KMS-11 (cell line): ENCODE measurements around the gene CTCFL.

Experiments
- H2AFZ ChIP-seq: fragments of 200-600 bp; sonication (generic); 2 replicates; pipeline ENCODE4 v1.6.1; 2016; ENCODE audit warnings: antibody characterized with exemption, mixed run types, low read depth
- H3K27ac ChIP-seq: fragments of 200-600 bp; sonication (generic); 2 replicates; pipeline ENCODE4 v1.6.1; 2016; ENCODE audit warnings: mild to moderate bottlenecking, mixed run types
- H3K27me3 ChIP-seq: fragments of 200-600 bp; sonication (generic); 2 replicates; pipeline ENCODE4 v1.6.1; 2017; ENCODE audit warnings: mild to moderate bottlenecking, low read depth, mixed run types, moderate library complexity; ENCODE audit not compliant: insufficient read depth
- H3K36me3 ChIP-seq: fragments of 200-600 bp; sonication (generic); 2 replicates; pipeline ENCODE4 v1.6.1; 2017; ENCODE audit warnings: mild to moderate bottlenecking, mixed run types; ENCODE audit not compliant: insufficient read depth
- H3K4me1 ChIP-seq: fragments of 200-600 bp; sonication (generic); 2 replicates; pipeline ENCODE4 v1.6.1; 2016; ENCODE audit warnings: mild to moderate bottlenecking, low read depth, mixed run types; ENCODE audit not compliant: poor library complexity, severe bottlenecking
- H3K4me2 ChIP-seq: fragments of 200-600 bp; sonication (generic); 2 replicates; pipeline ENCODE4 v1.7.0; 2016; ENCODE audit warnings: mild to moderate bottlenecking, mixed run types
- H3K4me3 ChIP-seq: fragments of 200-600 bp; sonication (generic); IDR thresholded peaks from 2 replicates; pipeline ENCODE4 v1.6.1; 2017; ENCODE audit warnings: low read depth, low read length, mixed read lengths; ENCODE audit not compliant: insufficient read depth
- H3K79me2 ChIP-seq: fragments of 200-600 bp; sonication (generic); 2 replicates; pipeline ENCODE4 v1.6.1; 2016; ENCODE audit warnings: low read depth, mixed run types; ENCODE audit not compliant: insufficient read depth
- H3K9ac ChIP-seq: fragments of 200-600 bp; sonication (generic); 2 replicates; pipeline ENCODE4 v1.6.1; 2016; ENCODE audit warnings: mild to moderate bottlenecking, mixed run types
- H4K20me1 ChIP-seq: fragments of 200-600 bp; sonication (generic); 2 replicates; pipeline ENCODE4 v1.6.1; 2016; ENCODE audit warnings: mild to moderate bottlenecking, mixed run types; ENCODE audit not compliant: insufficient read depth
- CTCF ChIP-seq: fragments of 200-600 bp; sonication (generic); conservative IDR thresholded peaks from 2 replicates; pipeline ENCODE4 v1.6.1; 2017; ENCODE audit warnings: low read depth, mild to moderate bottlenecking, antibody characterized with exemption, low read length, moderate library complexity, mixed read lengths

Gene CTCFL

DNA sequence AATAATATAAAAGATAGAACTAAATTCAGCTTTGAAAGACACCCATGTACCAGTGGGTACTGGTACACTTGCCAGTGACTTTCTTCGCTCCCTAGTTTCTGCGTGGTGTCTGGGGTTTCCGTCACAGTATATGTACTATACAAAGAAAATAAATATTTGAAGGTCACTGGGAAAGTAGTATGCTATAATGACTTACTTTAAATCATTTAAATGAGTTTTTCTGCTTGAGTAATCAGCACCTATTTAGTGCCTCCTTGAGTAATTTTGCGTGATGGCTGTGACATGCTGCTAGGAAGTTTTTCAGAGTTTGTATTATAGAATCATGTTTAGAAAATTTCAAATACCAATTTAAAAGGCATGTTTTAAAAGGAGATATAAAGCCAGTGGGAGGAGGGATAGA is 3.2 kb upstream of the CTCFL start:
- TF ChIP-seq CTCF, result no peak
- Histone ChIP-seq H3K27me3 (peaks cover 7% of the 10 kb centered on the region; the same call in 1 of the 2 replicates), H3K4me2 (no peak overlapping the region), H3K4me1 (no peaks in the 10 kb centered on the region), H4K20me1 (no peaks in the 10 kb centered on the region), H3K4me3 (no peak overlapping the region), H3K9ac (no peak overlapping the region), H3K27ac (no peak overlapping the region), H3K36me3 (no peaks in the 10 kb centered on the region), H2AFZ (no peak overlapping the region), H3K79me2 (no peaks in the 10 kb centered on the region)

DNA sequence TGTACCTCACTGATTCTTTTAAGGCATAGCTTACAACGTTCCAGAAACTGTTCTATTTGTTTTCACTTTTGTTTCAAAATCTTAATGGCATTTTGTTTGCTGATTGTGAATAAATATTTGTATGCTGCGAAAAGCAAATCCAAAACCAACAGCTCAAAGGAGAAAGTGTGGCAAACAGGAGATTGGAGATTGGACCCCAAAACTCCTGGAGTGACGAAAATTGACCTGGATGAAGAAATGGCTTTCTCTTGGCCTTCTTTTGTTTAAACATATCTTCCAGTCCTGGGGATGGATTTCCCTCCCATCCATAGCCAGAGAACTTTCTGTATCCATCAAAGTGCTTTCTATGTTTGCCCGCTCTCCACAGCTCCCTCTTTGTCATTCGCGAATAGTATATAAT is 2.8 kb upstream of the CTCFL start:
- no peaks in the 10 kb centered on the region for H3K79me2 ChIP-seq
- no peak overlapping the region for H2AFZ ChIP-seq
- H3K36me3 ChIP-seq, result no peaks in the 10 kb centered on the region
- H3K4me3 ChIP-seq, result no peak overlapping the region
- no peak for TF ChIP-seq CTCF
- H3K4me2 ChIP-seq, result no peak overlapping the region
- no peaks in the 10 kb centered on the region for H3K4me1 ChIP-seq
- H3K9ac ChIP-seq, result no peak overlapping the region
- no peaks in the 10 kb centered on the region for H4K20me1 ChIP-seq
- no peak overlapping the region for H3K27ac ChIP-seq
- H3K27me3 ChIP-seq, result peaks cover 6% of the 10 kb centered on the region; the same call in 1 of the 2 replicates

DNA sequence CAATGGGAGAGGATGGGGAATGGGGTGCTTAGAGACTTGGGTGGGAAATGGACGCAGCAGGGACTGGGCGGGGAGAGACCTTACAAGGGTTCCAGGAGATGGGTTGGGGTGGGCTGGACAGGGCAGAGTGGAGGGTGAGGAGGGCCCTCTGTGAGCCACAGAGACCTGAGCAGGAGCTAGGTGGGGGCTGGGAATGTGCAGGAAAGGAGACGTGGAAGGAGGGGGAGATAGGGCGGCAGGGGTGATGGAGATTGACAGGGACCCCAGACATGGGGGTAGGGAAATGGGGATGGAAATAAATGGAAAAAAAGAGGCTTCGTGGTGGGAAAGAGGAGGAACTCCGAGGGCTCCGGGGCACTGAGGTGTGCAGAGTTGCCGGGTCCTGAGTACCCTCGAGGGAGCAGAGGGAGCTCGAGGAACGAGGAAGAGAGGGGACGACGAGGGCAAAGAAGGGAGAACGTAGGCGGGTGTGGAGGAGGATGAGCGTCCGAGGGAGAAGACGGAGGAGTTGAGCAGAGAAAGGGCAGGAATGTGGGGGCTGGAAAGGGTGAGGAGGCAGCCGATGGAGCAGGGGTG is 2.0 kb upstream of the CTCFL start:
- H3K4me1 ChIP-seq, result no peaks in the 10 kb centered on the region
- H2AFZ ChIP-seq, result no peak overlapping the region
- peaks cover 6% of the 10 kb centered on the region; the same call in 1 of the 2 replicates for H3K27me3 ChIP-seq
- H4K20me1 ChIP-seq, result no peaks in the 10 kb centered on the region
- no peak overlapping the region for H3K4me3 ChIP-seq
- H3K79me2 ChIP-seq, result no peaks in the 10 kb centered on the region
- H3K9ac ChIP-seq, result no peak overlapping the region
- no peak for TF ChIP-seq CTCF
- H3K27ac ChIP-seq, result no peak overlapping the region
- no peak overlapping the region for H3K4me2 ChIP-seq
- no peaks in the 10 kb centered on the region for H3K36me3 ChIP-seq

DNA sequence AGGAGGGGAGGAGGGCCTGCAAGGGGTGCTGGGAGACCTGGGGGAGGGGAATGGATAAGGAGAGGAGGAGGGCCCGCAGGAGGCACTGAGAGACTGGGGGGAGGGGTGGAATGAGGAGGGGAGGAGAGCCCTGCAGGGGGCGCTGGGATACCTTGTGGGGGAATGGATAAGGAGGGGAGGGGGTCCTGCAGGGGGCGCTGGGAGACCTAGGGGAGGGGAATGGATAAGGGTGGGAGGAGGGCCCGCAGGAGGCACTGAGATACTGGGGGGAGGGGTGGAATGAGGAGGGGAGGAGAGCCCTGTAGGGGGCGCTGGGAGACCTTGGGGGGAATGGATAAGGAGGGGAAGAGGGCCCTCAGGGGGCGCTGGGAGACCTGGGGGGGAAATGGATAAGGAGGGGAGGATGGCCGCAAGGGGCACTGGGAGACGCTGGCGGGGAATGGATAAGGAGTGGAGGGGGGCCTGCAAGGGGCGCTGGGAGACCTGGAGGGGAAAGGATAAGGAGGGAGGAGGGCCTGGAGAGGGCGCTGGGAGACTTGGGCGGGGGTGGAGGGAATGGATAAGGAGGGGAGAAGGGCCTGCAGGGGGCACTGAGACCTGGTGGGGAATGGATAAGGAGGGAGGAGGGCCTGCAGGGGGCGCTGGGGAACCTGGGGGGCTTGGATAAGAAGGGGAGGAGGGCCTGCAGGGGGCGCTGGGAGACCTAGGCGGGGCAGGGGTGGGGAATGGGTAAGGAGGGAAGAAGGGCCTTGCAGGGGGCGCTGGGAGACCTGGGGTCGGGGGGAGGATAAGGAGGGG is 1.3 kb upstream of the CTCFL start:
- H3K4me2 ChIP-seq, result no peak overlapping the region
- TF ChIP-seq CTCF, result peak; percentile 42; the same call in 1 of the 2 replicates
- no peaks in the 10 kb centered on the region for H3K36me3 ChIP-seq
- H3K4me1 ChIP-seq, result no peaks in the 10 kb centered on the region
- no peaks in the 10 kb centered on the region for H3K79me2 ChIP-seq
- H3K27me3 ChIP-seq, result peaks cover 6% of the 10 kb centered on the region; the same call in 1 of the 2 replicates
- H4K20me1 ChIP-seq, result no peaks in the 10 kb centered on the region
- H3K4me3 ChIP-seq, result no peak overlapping the region
- H3K9ac ChIP-seq, result no peak overlapping the region
- no peak overlapping the region for H3K27ac ChIP-seq
- no peak overlapping the region for H2AFZ ChIP-seq
